MM.1S (cell line): Measurements from ENCODE around the gene GAK.

Experiments used
- DNase-seq: peaks from one replicate; pipeline ENCODE4 v3.0.0-alpha.2; 2015
- H2AFZ ChIP-seq: fragments of 300-600 bp; sonication (generic); 2 replicates; pipeline ENCODE4 v1.6.0; 2016; ENCODE audit warnings: antibody characterized with exemption, low read length
- H3F3A ChIP-seq: fragments of 300-600 bp; sonication (generic); 2 replicates; pipeline ENCODE4 v1.6.1; 2016; ENCODE audit warnings: mild to moderate bottlenecking, antibody characterized with exemption, low read length, moderate library complexity, mixed read lengths; ENCODE audit not compliant: insufficient read depth
- H3K27ac ChIP-seq: fragments of 300-600 bp; sonication (generic); 2 replicates; pipeline ENCODE4 v1.5.1; 2016; ENCODE audit warnings: mild to moderate bottlenecking, low read length
- H3K27me3 ChIP-seq: fragments of 300-600 bp; sonication (generic); replicated peaks from 2 replicates; pipeline ENCODE4 v1.6.0; 2016; ENCODE audit warnings: low read length; ENCODE audit not compliant: insufficient read depth
- H3K36me3 ChIP-seq: fragments of 300-600 bp; sonication (generic); replicated peaks from 2 replicates; pipeline ENCODE4 v1.6.1; 2016; ENCODE audit warnings: mild to moderate bottlenecking, low read length, mixed read lengths; ENCODE audit not compliant: insufficient read depth
- H3K4me1 ChIP-seq: fragments of 300-600 bp; sonication (generic); 2 replicates; pipeline ENCODE4 v1.6.1; 2016; ENCODE audit warnings: low read length, mixed read lengths
- H3K4me2 ChIP-seq: fragments of 300-600 bp; sonication (generic); 2 replicates; pipeline ENCODE4 v1.6.0; 2016; ENCODE audit warnings: low read depth, low read length
- H3K4me3 ChIP-seq: fragments of 300-600 bp; sonication (generic); 2 replicates; pipeline ENCODE4 v1.5.1; 2016; ENCODE audit warnings: low read length, mixed read lengths
- H3K79me2 ChIP-seq: fragments of 300-600 bp; sonication (generic); 2 replicates; pipeline ENCODE4 v1.6.1; 2016; ENCODE audit warnings: mixed run types, low read length, mixed read lengths
- H3K9ac ChIP-seq: fragments of 300-600 bp; sonication (generic); 2 replicates; pipeline ENCODE4 v1.6.1; 2016; ENCODE audit warnings: low read length, mixed read lengths
- H3K9me2 ChIP-seq: fragments of 300-600 bp; sonication (generic); replicated peaks from 2 replicates; pipeline ENCODE4 v1.6.1; 2016; ENCODE audit warnings: mild to moderate bottlenecking, low read length, mixed read lengths; ENCODE audit not compliant: insufficient read depth
- H3K9me3 ChIP-seq: fragments of 300-600 bp; sonication (generic); replicated peaks from 2 replicates; pipeline ENCODE4 v1.6.1; 2016; ENCODE audit warnings: mild to moderate bottlenecking, low read length, mixed read lengths; ENCODE audit not compliant: insufficient read depth
- H4K20me1 ChIP-seq: fragments of 300-600 bp; sonication (generic); 2 replicates; pipeline ENCODE4 v1.6.1; 2016; ENCODE audit warnings: mild to moderate bottlenecking, low read length, moderate library complexity, mixed read lengths; ENCODE audit not compliant: insufficient read depth
- EZH2 ChIP-seq: fragments of 300-600 bp; sonication (generic); optimal IDR thresholded peaks from 2 replicates; pipeline ENCODE3; 2017; ENCODE audit warnings: low read depth, mild to moderate bottlenecking, antibody characterized with exemption, low read length, mixed read lengths
- EZH2phosphoT487 ChIP-seq: fragments of 300-600 bp; sonication (generic); IDR thresholded peaks from 2 replicates; pipeline ENCODE4 v1.6.1; 2018; ENCODE audit warnings: antibody characterized with exemption, low read length
- TF ChIP-seq, protein P1 (sequence below): fragments of 300-600 bp; sonication (generic); IDR thresholded peaks from 2 replicates; pipeline ENCODE4 v1.5.1; 2016; ENCODE audit warnings: antibody characterized with exemption, low read length, mixed read lengths

GAK gene

DNA sequence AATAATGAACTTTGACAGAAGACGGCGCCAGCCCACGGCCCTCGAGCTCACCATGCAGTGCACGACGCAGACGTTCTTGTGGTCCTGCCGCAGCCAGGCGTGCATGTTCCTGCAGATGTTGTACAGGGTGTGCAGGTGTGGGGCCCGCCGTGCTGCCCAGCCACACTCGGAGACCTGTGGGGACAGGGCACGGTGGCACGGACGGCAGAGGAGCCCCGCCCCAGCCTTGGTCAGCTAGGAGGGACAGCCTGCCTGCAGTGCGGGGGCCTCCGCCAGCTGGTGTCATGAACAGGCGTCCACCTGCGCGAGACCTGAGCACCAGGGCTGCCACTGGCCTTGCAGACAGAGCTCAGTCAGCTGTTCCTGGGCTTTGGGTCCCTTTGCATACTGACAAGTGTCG, 49.5 kb downstream of the GAK start:
- Histone ChIP-seq H3K9ac (no peak overlapping the region), H3F3A (no peaks in the 10 kb centered on the region), H3K27ac (no peak overlapping the region), H3K9me3 (no peaks in the 10 kb centered on the region), H3K36me3 (no peaks in the 10 kb centered on the region; the same call in 1 of the 2 replicates), H3K4me3 (no peak overlapping the region), H3K9me2 (no peaks in the 10 kb centered on the region), H4K20me1 (no peaks in the 10 kb centered on the region), H3K4me2 (no peak overlapping the region), H2AFZ (no peak overlapping the region), H3K79me2 (no peaks in the 10 kb centered on the region), H3K27me3 (no peaks in the 10 kb centered on the region), H3K4me1 (no peaks in the 10 kb centered on the region)
- TF ChIP-seq, protein P1, sequence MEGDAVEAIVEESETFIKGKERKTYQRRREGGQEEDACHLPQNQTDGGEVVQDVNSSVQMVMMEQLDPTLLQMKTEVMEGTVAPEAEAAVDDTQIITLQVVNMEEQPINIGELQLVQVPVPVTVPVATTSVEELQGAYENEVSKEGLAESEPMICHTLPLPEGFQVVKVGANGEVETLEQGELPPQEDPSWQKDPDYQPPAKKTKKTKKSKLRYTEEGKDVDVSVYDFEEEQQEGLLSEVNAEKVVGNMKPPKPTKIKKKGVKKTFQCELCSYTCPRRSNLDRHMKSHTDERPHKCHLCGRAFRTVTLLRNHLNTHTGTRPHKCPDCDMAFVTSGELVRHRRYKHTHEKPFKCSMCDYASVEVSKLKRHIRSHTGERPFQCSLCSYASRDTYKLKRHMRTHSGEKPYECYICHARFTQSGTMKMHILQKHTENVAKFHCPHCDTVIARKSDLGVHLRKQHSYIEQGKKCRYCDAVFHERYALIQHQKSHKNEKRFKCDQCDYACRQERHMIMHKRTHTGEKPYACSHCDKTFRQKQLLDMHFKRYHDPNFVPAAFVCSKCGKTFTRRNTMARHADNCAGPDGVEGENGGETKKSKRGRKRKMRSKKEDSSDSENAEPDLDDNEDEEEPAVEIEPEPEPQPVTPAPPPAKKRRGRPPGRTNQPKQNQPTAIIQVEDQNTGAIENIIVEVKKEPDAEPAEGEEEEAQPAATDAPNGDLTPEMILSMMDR = no peak
- TF ChIP-seq EZH2 = no peak
- TF ChIP-seq EZH2phosphoT487 = no peak
- DNase-seq = no peak

DNA sequence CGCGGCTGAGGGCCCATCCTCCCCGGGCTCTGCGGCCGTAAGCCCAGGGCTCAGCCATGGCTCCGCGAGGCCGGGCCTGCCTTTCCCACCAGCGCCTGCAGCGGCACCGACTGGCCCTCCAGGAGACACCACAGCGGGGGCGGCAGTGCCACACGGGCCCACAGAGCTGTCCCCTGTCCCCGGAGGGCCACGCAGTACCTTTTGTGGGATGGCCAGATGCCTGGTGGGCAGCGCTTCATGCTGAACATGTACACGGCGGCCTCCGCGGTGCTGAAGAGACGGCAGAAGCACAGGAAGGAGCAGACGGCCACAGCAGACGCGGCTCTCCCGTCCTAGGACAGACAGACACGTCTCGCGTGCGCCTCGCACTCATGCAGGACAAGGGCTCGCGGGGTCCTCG, 50.4 kb downstream of the GAK start:
- H3K9me3 ChIP-seq = no peaks in the 10 kb centered on the region
- H3K9me2 ChIP-seq = no peaks in the 10 kb centered on the region
- H3K9ac ChIP-seq = no peak overlapping the region
- no peak overlapping the region for H3K4me2 ChIP-seq
- peaks cover 5% of the 10 kb centered on the region; the same call in 1 of the 2 replicates for H3K36me3 ChIP-seq
- no peak for DNase-seq
- no peak overlapping the region for H3K4me3 ChIP-seq
- no peaks in the 10 kb centered on the region for H3F3A ChIP-seq
- TF ChIP-seq, protein P1 = no peak
- no peak for TF ChIP-seq EZH2phosphoT487
- no peak for TF ChIP-seq EZH2
- H2AFZ ChIP-seq = no peak overlapping the region
- no peak overlapping the region for H3K27ac ChIP-seq
- H3K79me2 ChIP-seq = no peaks in the 10 kb centered on the region
- no peaks in the 10 kb centered on the region for H3K4me1 ChIP-seq
- no peaks in the 10 kb centered on the region for H3K27me3 ChIP-seq
- H4K20me1 ChIP-seq = no peaks in the 10 kb centered on the region

DNA sequence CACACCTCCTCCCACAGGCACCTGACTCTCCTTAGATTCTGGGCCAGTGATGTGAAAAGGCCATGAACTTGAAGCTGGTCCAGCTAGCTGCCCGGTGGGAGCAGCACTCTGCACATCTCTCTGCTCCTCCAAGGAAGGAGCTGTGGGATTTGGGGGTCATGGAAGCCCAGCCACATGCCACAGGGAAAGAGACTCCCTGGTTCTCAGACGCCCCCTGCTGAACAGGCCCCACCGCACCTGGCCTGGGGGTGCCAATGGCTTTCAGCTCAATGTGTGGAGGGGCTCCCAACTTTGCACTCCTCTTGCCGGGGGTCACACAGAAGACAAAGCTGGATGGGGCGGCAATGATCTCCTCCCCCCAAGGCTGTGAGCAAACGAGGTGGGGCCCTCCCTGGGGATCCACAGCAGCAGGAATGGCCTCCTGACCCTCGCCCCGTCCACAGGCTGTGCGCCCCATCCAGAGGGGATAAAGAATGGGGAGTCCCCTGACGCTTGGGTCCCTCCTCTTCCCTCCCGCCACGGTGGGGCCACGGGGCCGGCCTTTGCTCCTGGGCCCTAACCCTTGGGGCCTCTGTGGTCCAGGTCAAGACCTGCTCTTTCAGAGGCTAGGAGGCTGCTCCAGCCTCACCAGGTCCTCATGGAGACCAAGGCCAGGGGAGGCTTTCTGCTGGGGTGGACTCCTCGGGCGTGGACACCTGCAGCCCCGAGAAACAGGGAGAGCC, 51.3 kb downstream of the GAK start:
- Histone ChIP-seq H3K4me2 (no peak overlapping the region), H3K9ac (no peak overlapping the region), H3K36me3 (peaks cover 11% of the 10 kb centered on the region), H3K27me3 (no peaks in the 10 kb centered on the region), H3K9me2 (no peaks in the 10 kb centered on the region), H3K4me3 (no peak overlapping the region), H4K20me1 (no peaks in the 10 kb centered on the region), H3K27ac (no peak overlapping the region), H3K79me2 (no peaks in the 10 kb centered on the region), H3K9me3 (no peaks in the 10 kb centered on the region), H2AFZ (no peak overlapping the region), H3K4me1 (no peaks in the 10 kb centered on the region), H3F3A (no peaks in the 10 kb centered on the region)
- no peak for DNase-seq
- TF ChIP-seq, protein P1 = no peak
- no peak for TF ChIP-seq EZH2
- TF ChIP-seq EZH2phosphoT487 = no peak
